HCT116 (cell line): ENCODE results near the gene NKX6-1. TPM values are rescaled to one million over a fixed set of nuclear protein-coding genes. Genes with fewer than 3 reads are reported as not detected.

ENCODE experiments used
- ATAC-seq: fragments of 200-7000 bp; cut with Tn5 transposase; 2 replicates; pipeline ENCODE4 v1.9.1; 2020; ENCODE audit warnings: mild to moderate bottlenecking, moderate library complexity
- BruUV-seq: library from RNA; stranded (reverse); fragments of 400-500 nt; replicated peaks from 2 replicates; lab custom pipeline; 2021; lab: Mats Ljungman, UMichigan
- CTCF ChIA-PET: fragments of 300-600 bp; sonication (Branson Sonifier 250); formaldehyde crosslinking; loops from one replicate; lab custom pipeline; 2021; ENCODE audit warnings: antibody characterized with exemption; lab: Charles Lee
- POLR2A ChIA-PET: fragments of 300-600, 350-600 bp; sonication (Branson Sonifier 250); formaldehyde crosslinking; loops from one replicate; lab custom pipeline; 2021; ENCODE audit warnings: antibody characterized with exemption; lab: Charles Lee
- RAD21 ChIA-PET, 2 experiments: fragments of 300-600 bp; sonication (Branson Sonifier 250); formaldehyde crosslinking; loops; one replicate each; lab custom pipeline; 2023; ENCODE audit warnings: low total read pairs in 2 of 2; ENCODE audit not compliant: uncharacterized antibody in 2 of 2, unreplicated experiment in 2 of 2, low non-redundant PET in 1 of 2; lab: Charles Lee
- DNase-seq: peaks from one replicate; pipeline ENCODE4 v3.0.0-alpha.2; 2010; ENCODE audit warnings: low read depth, low spot score
- H2AFZ ChIP-seq: fragments of 200-600 bp; shearing (Covaris generic), sonication (generic); 2 replicates; pipeline ENCODE4 v1.6.1; 2017; ENCODE audit warnings: low read depth, mixed run types, mixed read lengths, antibody characterized with exemption, low read length; ENCODE audit not compliant: poor library complexity, severe bottlenecking
- H3K27ac ChIP-seq: 2 replicates; pipeline ENCODE4 v1.5.1; 2012; ENCODE audit warnings: low read depth, low read length
- H3K27me3 ChIP-seq: fragments of 200-600 bp; sonication (generic); 2 replicates; pipeline ENCODE4 v1.6.1; 2016; ENCODE audit warnings: mixed run types, low read length, mixed read lengths; ENCODE audit not compliant: insufficient read depth
- H3K36me3 ChIP-seq, 2 experiments: fragments of 200-500 bp in 1 of 2; fragments of 200-600 bp in 1 of 2; sonication (Bioruptor generic) in 1 of 2; sonication (generic) in 1 of 2; 2 replicates each; pipeline versions ENCODE4 v1.5.1 to v1.6.1; 2014 to 2016; ENCODE audit warnings: low read length in 2 of 2, inconsistent platforms in 1 of 2, mixed read lengths in 1 of 2, mixed run types in 1 of 2; ENCODE audit not compliant: insufficient read depth in 2 of 2, control insufficient read depth in 1 of 2
- H3K4me1 ChIP-seq, 2 experiments: fragments of 200-600 bp in 1 of 2; sonication (generic) in 1 of 2; 2 replicates each; pipeline versions ENCODE4 v1.5.1 to v1.6.1; 2012 to 2017; ENCODE audit warnings: low read length in 2 of 2, inconsistent platforms in 1 of 2, mild to moderate bottlenecking in 1 of 2, mixed read lengths in 1 of 2, mixed run types in 1 of 2, moderate library complexity in 1 of 2; ENCODE audit not compliant: insufficient read depth in 2 of 2, control insufficient read depth in 1 of 2
- H3K4me2 ChIP-seq: fragments of 200-600 bp; sonication (generic); 2 replicates; pipeline ENCODE4 v1.6.1; 2017; ENCODE audit warnings: mixed run types, low read length, mixed read lengths
- H3K4me3 ChIP-seq, 2 experiments: fragments of 200-600 bp in 1 of 2; sonication (generic) in 1 of 2; replicated peaks in 1 of 2; 2 replicates each; pipeline ENCODE4 v1.5.1; 2011 to 2016; ENCODE audit warnings: low read length in 2 of 2, control low read depth in 1 of 2, low read depth in 1 of 2, mild to moderate bottlenecking in 1 of 2, mixed read lengths in 1 of 2, mixed run types in 1 of 2
- H3K79me2 ChIP-seq: fragments of 200-600 bp; sonication (generic); 2 replicates; pipeline ENCODE4 v1.6.1; 2017; ENCODE audit warnings: mild to moderate bottlenecking, mixed run types, low read length, moderate library complexity, mixed read lengths; ENCODE audit not compliant: insufficient read depth
- H3K9ac ChIP-seq: fragments of 200-600 bp; sonication (generic); 2 replicates; pipeline ENCODE4 v1.6.1; 2016; ENCODE audit warnings: low read length, mixed read lengths
- H3K9me2 ChIP-seq: fragments of 200-600 bp; sonication (generic), shearing (Covaris generic); 2 replicates; pipeline ENCODE4 v1.6.1; 2017; ENCODE audit warnings: mixed run types, mild to moderate bottlenecking, moderate library complexity; ENCODE audit not compliant: insufficient read depth
- H3K9me3 ChIP-seq, 2 experiments: fragments of 200-500 bp in 1 of 2; fragments of 200-600 bp in 1 of 2; sonication (Bioruptor generic) in 1 of 2; sonication (generic) in 1 of 2; 2 replicates each; pipeline ENCODE4 v1.6.1; 2014 to 2017; ENCODE audit warnings: low read length in 2 of 2, mixed read lengths in 2 of 2, inconsistent platforms in 1 of 2, low read depth in 1 of 2, mild to moderate bottlenecking in 1 of 2, mixed run types in 1 of 2, moderate library complexity in 1 of 2; ENCODE audit not compliant: control insufficient read depth in 1 of 2, insufficient read depth in 1 of 2
- H4K20me1 ChIP-seq: fragments of 200-600 bp; sonication (generic), shearing (Covaris generic); 2 replicates; pipeline ENCODE4 v1.6.1; 2017; ENCODE audit warnings: mixed run types, mild to moderate bottlenecking, moderate library complexity; ENCODE audit not compliant: insufficient read depth
- CEBPB ChIP-seq: IDR thresholded peaks from 2 replicates; pipeline ENCODE4 v1.6.1; 2012; ENCODE audit warnings: low read depth
- EGR1 ChIP-seq: IDR thresholded peaks from 2 replicates; pipeline ENCODE4 v1.6.1; 2012; ENCODE audit warnings: low read depth
- SIN3A ChIP-seq: IDR thresholded peaks from 2 replicates; pipeline ENCODE4 v1.6.1; 2012; ENCODE audit warnings: low read depth
- SP1 ChIP-seq: IDR thresholded peaks from 2 replicates; pipeline ENCODE4 v1.6.1; 2012; ENCODE audit warnings: low read depth
- SRF ChIP-seq: IDR thresholded peaks from 2 replicates; pipeline ENCODE4 v1.6.1; 2012; ENCODE audit warnings: low read depth
- YY1 ChIP-seq: IDR thresholded peaks from 2 replicates; pipeline ENCODE4 v1.6.1; 2011; ENCODE audit warnings: low read length, low read depth, moderate library complexity, mild to moderate bottlenecking; ENCODE audit not compliant: insufficient replicate concordance; ENCODE audit errors: extremely low read depth
- ZFX ChIP-seq: fragments of 450-650 bp; IDR thresholded peaks from 2 replicates; pipeline ENCODE4 v1.6.1; 2017
- ZNF274 ChIP-seq: fragments of 200-500 bp; sonication (Bioruptor generic); IDR thresholded peaks from 2 replicates; pipeline ENCODE4 v1.6.1; 2014; ENCODE audit warnings: mild to moderate bottlenecking, low read depth, low read length, inconsistent platforms
- intact Hi-C: fragments of 100-400 bp; cut with micrococcal nuclease; formaldehyde crosslinking; loops from 2 replicates; pipeline ENCODE4 v1.10.0; 2022
- total RNA-seq: library from RNA; stranded (reverse); gene quantifications from one replicate; pipeline ENCODE4 v1.2.1, GENCODE V29; 2021; ENCODE audit not compliant: unreplicated experiment
- TF ChIP-seq, protein P1 (sequence below): IDR thresholded peaks from 2 replicates; pipeline ENCODE4 v1.6.1; 2012
- TF ChIP-seq, protein P2 (sequence below): IDR thresholded peaks from 2 replicates; pipeline ENCODE4 v1.6.1; 2012
- TF ChIP-seq, protein P3 (sequence below), 3 experiments: fragments of 200-600 bp in 1 of 3; sonication (generic) in 1 of 3; IDR thresholded peaks in 2 of 3; conservative IDR thresholded peaks in 1 of 3; 2 replicates each; pipeline ENCODE4 v1.5.1; 2012 to 2017; ENCODE audit warnings: low read depth in 2 of 3, low read length in 2 of 3, antibody characterized with exemption in 1 of 3, borderline replicate concordance in 1 of 3, control low read depth in 1 of 3, mild to moderate bottlenecking in 1 of 3, mixed read lengths in 1 of 3, mixed run types in 1 of 3, moderate library complexity in 1 of 3; ENCODE audit not compliant: insufficient read depth in 1 of 3

Gene NKX6-1
- total RNA-seq, 1 experiment from 2014 or later = 4.2 TPM

DNA sequence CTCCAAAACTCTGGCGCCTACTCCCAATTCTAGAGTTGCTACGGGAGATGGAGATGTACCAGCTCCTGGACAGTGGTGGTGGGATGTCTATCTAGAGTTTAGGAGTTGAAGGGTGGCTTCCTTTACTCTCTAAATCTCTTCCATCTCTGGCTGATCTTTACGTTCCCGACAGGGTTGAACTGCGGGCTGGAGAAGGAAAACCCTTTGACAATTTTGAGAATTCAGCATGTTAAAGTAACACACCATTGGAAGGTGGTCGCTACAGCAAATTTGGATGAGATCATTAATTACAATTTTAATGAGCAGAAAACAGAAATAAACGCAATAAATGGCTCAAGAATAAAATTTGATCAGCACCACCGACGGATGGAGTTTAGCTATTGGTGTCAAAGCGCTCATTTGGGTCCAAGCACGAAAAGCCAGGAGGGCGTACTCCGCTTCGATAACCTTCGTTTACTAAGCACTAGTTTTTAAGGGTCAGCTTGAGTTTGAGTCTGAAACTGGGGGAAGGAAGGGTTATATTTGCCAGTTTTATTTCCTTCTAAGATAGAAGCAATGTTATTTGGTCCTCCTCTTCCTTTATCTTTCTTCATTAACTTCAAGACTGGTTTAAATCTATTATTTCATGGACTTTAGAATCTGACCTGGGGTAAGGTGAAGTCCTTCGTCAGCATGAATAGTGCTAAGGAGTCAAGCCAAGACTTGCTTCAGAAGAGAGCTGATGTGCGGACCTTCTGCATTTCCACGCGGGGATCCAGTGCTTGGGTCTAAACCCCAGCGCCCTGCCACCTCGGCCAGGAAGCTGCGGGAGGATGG, 1.5 kb upstream of the NKX6-1 start:
- no TSS peak for BruUV-seq
- H3K79me2 ChIP-seq = no peaks in the 10 kb centered on the region
- H3K27me3 ChIP-seq = no peaks in the 10 kb centered on the region
- H3K9ac ChIP-seq = no peak overlapping the region
- ChIA-PET POLR2A (no interaction called here), RAD21 (no interaction called here), CTCF (interaction anchor here (0.8 kb wide), 1 partner anchor 30 kb away, joined by 3 read pairs; no protein-coding TSS in a partner anchor)
- no peak for DNase-seq
- H3K9me2 ChIP-seq = no peaks in the 10 kb centered on the region
- H3K4me2 ChIP-seq = no peak overlapping the region; the same call in 1 of the 2 replicates
- no peak overlapping the region for H2AFZ ChIP-seq
- intact Hi-C loops = loop anchor here (10.0 kb wide), 3 partner anchors 346 to 996 kb away; no protein-coding TSS in a partner anchor
- no peak overlapping the region for H3K4me3 ChIP-seq
- H3K27ac ChIP-seq = no peak overlapping the region
- TF ChIP-seq YY1 (no peak), SRF (no peak), ZFX (no peak), SIN3A (no peak), CEBPB (no peak), SP1 (no peak), EGR1 (no peak), ZNF274 (no peak)
- TF ChIP-seq, protein P1, sequence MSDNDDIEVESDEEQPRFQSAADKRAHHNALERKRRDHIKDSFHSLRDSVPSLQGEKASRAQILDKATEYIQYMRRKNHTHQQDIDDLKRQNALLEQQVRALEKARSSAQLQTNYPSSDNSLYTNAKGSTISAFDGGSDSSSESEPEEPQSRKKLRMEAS = no peak
- TF ChIP-seq, protein P2, sequence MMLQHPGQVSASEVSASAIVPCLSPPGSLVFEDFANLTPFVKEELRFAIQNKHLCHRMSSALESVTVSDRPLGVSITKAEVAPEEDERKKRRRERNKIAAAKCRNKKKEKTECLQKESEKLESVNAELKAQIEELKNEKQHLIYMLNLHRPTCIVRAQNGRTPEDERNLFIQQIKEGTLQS = no peak
- TF ChIP-seq, protein P3, sequence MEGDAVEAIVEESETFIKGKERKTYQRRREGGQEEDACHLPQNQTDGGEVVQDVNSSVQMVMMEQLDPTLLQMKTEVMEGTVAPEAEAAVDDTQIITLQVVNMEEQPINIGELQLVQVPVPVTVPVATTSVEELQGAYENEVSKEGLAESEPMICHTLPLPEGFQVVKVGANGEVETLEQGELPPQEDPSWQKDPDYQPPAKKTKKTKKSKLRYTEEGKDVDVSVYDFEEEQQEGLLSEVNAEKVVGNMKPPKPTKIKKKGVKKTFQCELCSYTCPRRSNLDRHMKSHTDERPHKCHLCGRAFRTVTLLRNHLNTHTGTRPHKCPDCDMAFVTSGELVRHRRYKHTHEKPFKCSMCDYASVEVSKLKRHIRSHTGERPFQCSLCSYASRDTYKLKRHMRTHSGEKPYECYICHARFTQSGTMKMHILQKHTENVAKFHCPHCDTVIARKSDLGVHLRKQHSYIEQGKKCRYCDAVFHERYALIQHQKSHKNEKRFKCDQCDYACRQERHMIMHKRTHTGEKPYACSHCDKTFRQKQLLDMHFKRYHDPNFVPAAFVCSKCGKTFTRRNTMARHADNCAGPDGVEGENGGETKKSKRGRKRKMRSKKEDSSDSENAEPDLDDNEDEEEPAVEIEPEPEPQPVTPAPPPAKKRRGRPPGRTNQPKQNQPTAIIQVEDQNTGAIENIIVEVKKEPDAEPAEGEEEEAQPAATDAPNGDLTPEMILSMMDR (IDR thresholded peaks at IDR 0.05 in 2 of 3, conservative IDR thresholded peaks at IDR 0.05 in 1 of 3; ENCODE audit: borderline replicate concordance in 1 of 3, insufficient read depth in 1 of 3, low read depth in 2 of 3, low read length in 2 of 3) = no peak
- peaks cover 0 to 14% of the 10 kb centered on the region in 2 experiments; a peak in 1 of 4 replicates for H3K4me1 ChIP-seq
- no peak for ATAC-seq
- no peaks in the 10 kb centered on the region for H4K20me1 ChIP-seq
- H3K9me3 ChIP-seq = no peaks in the 10 kb centered on the region
- no peaks in the 10 kb centered on the region for H3K36me3 ChIP-seq
